Measurements from ENCODE around the gene SOCS7.

Gene SOCS7

GRCh38 chr17:38442548-38442947 is 90.9 kb downstream of the SOCS7 start:
- Histone ChIP-seq H3K4me1 (ENCODE audit: insufficient read depth, insufficient read length) (peaks cover 18% of the 10 kb centered on the region), H3K9ac (ENCODE audit: insufficient read length, low read depth) (no peak overlapping the region), H3K27me3 (ENCODE audit: insufficient read depth, insufficient read length) (no peaks in the 10 kb centered on the region), H3K9me3 (ENCODE audit: insufficient read depth, low read length) (no peaks in the 10 kb centered on the region), H3K36me3 (ENCODE audit: insufficient read depth, insufficient read length, low read length) (peaks cover 22% of the 10 kb centered on the region), H3K4me3 (ENCODE audit: insufficient read length, low read depth) (no peak overlapping the region)
- DNase-seq (ENCODE audit: low read depth, low spot score) = no peak
- TF ChIP-seq ZNF274 (IDR thresholded peaks at IDR 0.05; ENCODE audit: low read depth, low read length) (no peak), YY1 (IDR thresholded peaks at IDR 0.05; ENCODE audit: insufficient read depth, insufficient read length) (no peak), SUZ12 (IDR thresholded peaks at IDR 0.05; ENCODE audit: extremely low read depth, insufficient read depth, insufficient read length) (no peak)

GRCh38 chr17:38443356-38444031 is 91.8 kb downstream of the SOCS7 start:
- no peak for TF ChIP-seq SUZ12 (IDR thresholded peaks at IDR 0.05; ENCODE audit: extremely low read depth, insufficient read depth, insufficient read length)
- TF ChIP-seq ZNF274 (IDR thresholded peaks at IDR 0.05; ENCODE audit: low read depth, low read length) = no peak
- TF ChIP-seq YY1 (IDR thresholded peaks at IDR 0.05; ENCODE audit: insufficient read depth, insufficient read length) = no peak
- no peak for DNase-seq (ENCODE audit: low read depth, low spot score)
- Histone ChIP-seq H3K9ac (ENCODE audit: insufficient read length, low read depth) (no peak overlapping the region), H3K36me3 (ENCODE audit: insufficient read depth, insufficient read length, low read length) (peaks cover 26% of the 10 kb centered on the region), H3K4me3 (ENCODE audit: insufficient read length, low read depth) (no peak overlapping the region), H3K27me3 (ENCODE audit: insufficient read depth, insufficient read length) (no peaks in the 10 kb centered on the region), H3K4me1 (ENCODE audit: insufficient read depth, insufficient read length) (peaks cover 17% of the 10 kb centered on the region), H3K9me3 (ENCODE audit: insufficient read depth, low read length) (no peaks in the 10 kb centered on the region)

GRCh38 chr17:38444151-38444550 is 92.5 kb downstream of the SOCS7 start:
- Histone ChIP-seq H3K27me3 (ENCODE audit: insufficient read depth, insufficient read length) (no peaks in the 10 kb centered on the region), H3K4me3 (ENCODE audit: insufficient read length, low read depth) (no peak overlapping the region), H3K4me1 (ENCODE audit: insufficient read depth, insufficient read length) (peaks cover 19% of the 10 kb centered on the region), H3K9ac (ENCODE audit: insufficient read length, low read depth) (no peak overlapping the region), H3K9me3 (ENCODE audit: insufficient read depth, low read length) (no peaks in the 10 kb centered on the region), H3K36me3 (ENCODE audit: insufficient read depth, insufficient read length, low read length) (peaks cover 25% of the 10 kb centered on the region)
- TF ChIP-seq YY1 (IDR thresholded peaks at IDR 0.05; ENCODE audit: insufficient read depth, insufficient read length) = no peak
- TF ChIP-seq SUZ12 (IDR thresholded peaks at IDR 0.05; ENCODE audit: extremely low read depth, insufficient read depth, insufficient read length) = no peak
- TF ChIP-seq ZNF274 (IDR thresholded peaks at IDR 0.05; ENCODE audit: low read depth, low read length) = no peak
- peak; percentile 43 for DNase-seq (ENCODE audit: low read depth, low spot score)

GRCh38 chr17:38447502-38448085 is 96.0 kb downstream of the SOCS7 start:
- no peak for DNase-seq (ENCODE audit: low read depth, low spot score)
- Histone ChIP-seq H3K9ac (ENCODE audit: insufficient read length, low read depth) (no peak overlapping the region), H3K4me1 (ENCODE audit: insufficient read depth, insufficient read length) (peaks cover 23% of the 10 kb centered on the region), H3K36me3 (ENCODE audit: insufficient read depth, insufficient read length, low read length) (peaks cover 23% of the 10 kb centered on the region), H3K27me3 (ENCODE audit: insufficient read depth, insufficient read length) (no peaks in the 10 kb centered on the region), H3K9me3 (ENCODE audit: insufficient read depth, low read length) (no peaks in the 10 kb centered on the region), H3K4me3 (ENCODE audit: insufficient read length, low read depth) (no peak overlapping the region)
- TF ChIP-seq SUZ12 (IDR thresholded peaks at IDR 0.05; ENCODE audit: extremely low read depth, insufficient read depth, insufficient read length) = no peak
- TF ChIP-seq ZNF274 (IDR thresholded peaks at IDR 0.05; ENCODE audit: low read depth, low read length) = no peak
- TF ChIP-seq YY1 (IDR thresholded peaks at IDR 0.05; ENCODE audit: insufficient read depth, insufficient read length) = no peak

GRCh38 chr17:38448208-38448771 is 96.6 kb downstream of the SOCS7 start:
- peaks cover 23% of the 10 kb centered on the region for H3K36me3 ChIP-seq (ENCODE audit: insufficient read depth, insufficient read length, low read length)
- no peak for TF ChIP-seq ZNF274 (IDR thresholded peaks at IDR 0.05; ENCODE audit: low read depth, low read length)
- no peak for TF ChIP-seq YY1 (IDR thresholded peaks at IDR 0.05; ENCODE audit: insufficient read depth, insufficient read length)
- no peak for TF ChIP-seq SUZ12 (IDR thresholded peaks at IDR 0.05; ENCODE audit: extremely low read depth, insufficient read depth, insufficient read length)
- peaks cover 5% of the 10 kb centered on the region for H3K27me3 ChIP-seq (ENCODE audit: insufficient read depth, insufficient read length)
- peak overlapping the region; percentile 39 for H3K9ac ChIP-seq (ENCODE audit: insufficient read length, low read depth)
- peaks cover 29% of the 10 kb centered on the region for H3K4me1 ChIP-seq (ENCODE audit: insufficient read depth, insufficient read length)
- no peak overlapping the region for H3K4me3 ChIP-seq (ENCODE audit: insufficient read length, low read depth)
- H3K9me3 ChIP-seq (ENCODE audit: insufficient read depth, low read length) = no peaks in the 10 kb centered on the region
- no peak for DNase-seq (ENCODE audit: low read depth, low spot score)

- DNase-seq (ENCODE audit: low read depth, low spot score) = no peak
- peak overlapping the region; percentile 51 for H3K9ac ChIP-seq (ENCODE audit: insufficient read length, low read depth)
- peaks cover 21% of the 10 kb centered on the region for H3K36me3 ChIP-seq (ENCODE audit: insufficient read depth, insufficient read length, low read length)
- no peak overlapping the region for H3K4me3 ChIP-seq (ENCODE audit: insufficient read length, low read depth)
- H3K27me3 ChIP-seq (ENCODE audit: insufficient read depth, insufficient read length) = peaks cover 11% of the 10 kb centered on the region
- TF ChIP-seq YY1 (IDR thresholded peaks at IDR 0.05; ENCODE audit: insufficient read depth, insufficient read length) = no peak
- no peak for TF ChIP-seq SUZ12 (IDR thresholded peaks at IDR 0.05; ENCODE audit: extremely low read depth, insufficient read depth, insufficient read length)
- TF ChIP-seq ZNF274 (IDR thresholded peaks at IDR 0.05; ENCODE audit: low read depth, low read length) = no peak
- H3K4me1 ChIP-seq (ENCODE audit: insufficient read depth, insufficient read length) = peaks cover 27% of the 10 kb centered on the region
- no peaks in the 10 kb centered on the region for H3K9me3 ChIP-seq (ENCODE audit: insufficient read depth, low read length)
Measured at GRCh38 chr17:38449364-38449763, 97.7 kb downstream of the SOCS7 start.

- no peaks in the 10 kb centered on the region for H3K9me3 ChIP-seq (ENCODE audit: insufficient read depth, low read length)
- no peak for TF ChIP-seq ZNF274 (IDR thresholded peaks at IDR 0.05; ENCODE audit: low read depth, low read length)
- TF ChIP-seq SUZ12 (IDR thresholded peaks at IDR 0.05; ENCODE audit: extremely low read depth, insufficient read depth, insufficient read length) = no peak
- no peak for TF ChIP-seq YY1 (IDR thresholded peaks at IDR 0.05; ENCODE audit: insufficient read depth, insufficient read length)
- no peak for DNase-seq (ENCODE audit: low read depth, low spot score)
- peaks cover 13% of the 10 kb centered on the region for H3K27me3 ChIP-seq (ENCODE audit: insufficient read depth, insufficient read length)
- peak overlapping the region; percentile 57 for H3K4me3 ChIP-seq (ENCODE audit: insufficient read length, low read depth)
- H3K9ac ChIP-seq (ENCODE audit: insufficient read length, low read depth) = no peak overlapping the region
- H3K36me3 ChIP-seq (ENCODE audit: insufficient read depth, insufficient read length, low read length) = peaks cover 17% of the 10 kb centered on the region
- H3K4me1 ChIP-seq (ENCODE audit: insufficient read depth, insufficient read length) = peaks cover 33% of the 10 kb centered on the region
Measured at GRCh38 chr17:38450557-38451029, 98.9 kb downstream of the SOCS7 start.

Data from NT2/D1 (cell line).